Measurements from ENCODE around the gene HAUS7. TPM values are rescaled to one million over a fixed set of nuclear protein-coding genes. Genes with fewer than 3 reads are reported as not detected.

Gene HAUS7
- total and polyA plus RNA-seq, 2 experiments from 2014 or later, result 59.8 to 77.9 TPM

GRCh38 chrX:153504445-153505016 lies 34.2 kb upstream of the HAUS7 start:
- Histone ChIP-seq H3K79me2 (replicated peaks; ENCODE audit: insufficient read depth) (no peaks in the 10 kb centered on the region), H3K36me3 (ENCODE audit: insufficient read depth) (no peaks in the 10 kb centered on the region), H2AFZ (no peak overlapping the region), H3K4me2 (no peak overlapping the region), H3K9me2 (ENCODE audit: insufficient read depth) (no peaks in the 10 kb centered on the region), H3K27ac (ENCODE audit: low read depth) (no peak overlapping the region), H3F3A (replicated peaks; ENCODE audit: low read depth) (no peaks in the 10 kb centered on the region), H3K27me3 (ENCODE audit: insufficient read depth) (no peaks in the 10 kb centered on the region), H3K4me1 (ENCODE audit: insufficient read depth) (no peaks in the 10 kb centered on the region), H3K4me3 (no peak overlapping the region), H4K20me1 (replicated peaks; ENCODE audit: insufficient read depth) (no peaks in the 10 kb centered on the region)
- ATAC-seq (no peak), DNase-seq (ENCODE audit: low spot score) (no peak)
- no peaks in the 10 kb centered on the region for H3K4me1 Mint-ChIP-seq
- no peak for TF ChIP-seq JUNB (IDR thresholded peaks at IDR 0.05; ENCODE audit: unreplicated experiment)
- TF ChIP-seq STAT1 (IDR thresholded peaks at IDR 0.05; ENCODE audit: unreplicated experiment), result no peak
- no peak for TF ChIP-seq ETS1 (IDR thresholded peaks at IDR 0.05)
- TF ChIP-seq ZNF114 (CRISPR knock-in tag; IDR thresholded peaks at IDR 0.05), result no peak
- TF ChIP-seq EZH2phosphoT487 (IDR thresholded peaks at IDR 0.05; ENCODE audit: unreplicated experiment), result no peak
- H3K4me3 Mint-ChIP-seq, result no peak overlapping the region
- peaks cover 4% of the 10 kb centered on the region for H3K27me3 Mint-ChIP-seq (ENCODE audit: insufficient read depth, low read depth, poor library complexity)
- no peaks in the 10 kb centered on the region for H3K36me3 Mint-ChIP-seq (ENCODE audit: low read depth)
- no peaks in the 10 kb centered on the region; the same call in 2 of the 3 replicates for H3K9me3 Mint-ChIP-seq
- no peak overlapping the region for H3K27ac Mint-ChIP-seq

DNA sequence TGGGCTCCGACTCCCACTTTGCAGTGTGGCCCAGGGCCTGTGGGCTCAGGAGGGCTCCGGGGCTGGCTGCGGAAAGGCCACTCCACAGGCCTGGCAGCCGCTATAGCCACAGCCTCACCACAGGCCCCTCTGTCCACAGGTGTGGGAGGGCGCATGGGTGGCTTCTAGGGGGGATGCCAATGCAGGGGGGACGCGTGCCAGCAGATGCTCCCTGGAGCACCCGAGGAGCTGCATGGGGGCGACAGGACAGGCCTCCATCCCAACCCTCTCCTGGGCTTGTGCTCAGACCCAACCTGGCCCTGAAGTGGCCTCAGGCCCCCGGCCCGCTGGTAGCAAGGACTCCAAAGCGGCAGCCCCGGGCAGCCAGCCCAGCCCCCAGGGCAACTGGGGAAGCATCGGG lies 32.4 kb upstream of the HAUS7 start:
- DNase-seq (ENCODE audit: low spot score), result no peak
- no peaks in the 10 kb centered on the region for H3K36me3 Mint-ChIP-seq (ENCODE audit: low read depth)
- no peak overlapping the region for H3K4me3 Mint-ChIP-seq
- Histone ChIP-seq H3F3A (replicated peaks; ENCODE audit: low read depth) (no peaks in the 10 kb centered on the region), H2AFZ (no peak overlapping the region), H3K4me1 (ENCODE audit: insufficient read depth) (no peaks in the 10 kb centered on the region), H3K27ac (ENCODE audit: low read depth) (no peak overlapping the region), H3K4me3 (no peak overlapping the region), H3K9me2 (ENCODE audit: insufficient read depth) (no peaks in the 10 kb centered on the region), H4K20me1 (replicated peaks; ENCODE audit: insufficient read depth) (no peaks in the 10 kb centered on the region), H3K79me2 (replicated peaks; ENCODE audit: insufficient read depth) (no peaks in the 10 kb centered on the region), H3K27me3 (ENCODE audit: insufficient read depth) (no peaks in the 10 kb centered on the region), H3K4me2 (no peak overlapping the region), H3K36me3 (ENCODE audit: insufficient read depth) (no peaks in the 10 kb centered on the region)
- no peaks in the 10 kb centered on the region for H3K4me1 Mint-ChIP-seq
- ATAC-seq, result no peak
- no peak overlapping the region for H3K27ac Mint-ChIP-seq
- no peaks in the 10 kb centered on the region for H3K9me3 Mint-ChIP-seq
- peaks cover 4% of the 10 kb centered on the region for H3K27me3 Mint-ChIP-seq (ENCODE audit: insufficient read depth, low read depth, poor library complexity)
- TF ChIP-seq ZNF331 (CRISPR knock-in tag; IDR thresholded peaks at IDR 0.05; ENCODE audit: low read depth), result no peak
- TF ChIP-seq EZH2phosphoT487 (IDR thresholded peaks at IDR 0.05; ENCODE audit: unreplicated experiment), result no peak
- TF ChIP-seq POLR2AphosphoS5 (IDR thresholded peaks at IDR 0.05; ENCODE audit: low read depth), result no peak
- no peak for TF ChIP-seq ETS1 (IDR thresholded peaks at IDR 0.05)
- no peak for TF ChIP-seq STAT1 (IDR thresholded peaks at IDR 0.05; ENCODE audit: unreplicated experiment)
- TF ChIP-seq, protein P1, sequence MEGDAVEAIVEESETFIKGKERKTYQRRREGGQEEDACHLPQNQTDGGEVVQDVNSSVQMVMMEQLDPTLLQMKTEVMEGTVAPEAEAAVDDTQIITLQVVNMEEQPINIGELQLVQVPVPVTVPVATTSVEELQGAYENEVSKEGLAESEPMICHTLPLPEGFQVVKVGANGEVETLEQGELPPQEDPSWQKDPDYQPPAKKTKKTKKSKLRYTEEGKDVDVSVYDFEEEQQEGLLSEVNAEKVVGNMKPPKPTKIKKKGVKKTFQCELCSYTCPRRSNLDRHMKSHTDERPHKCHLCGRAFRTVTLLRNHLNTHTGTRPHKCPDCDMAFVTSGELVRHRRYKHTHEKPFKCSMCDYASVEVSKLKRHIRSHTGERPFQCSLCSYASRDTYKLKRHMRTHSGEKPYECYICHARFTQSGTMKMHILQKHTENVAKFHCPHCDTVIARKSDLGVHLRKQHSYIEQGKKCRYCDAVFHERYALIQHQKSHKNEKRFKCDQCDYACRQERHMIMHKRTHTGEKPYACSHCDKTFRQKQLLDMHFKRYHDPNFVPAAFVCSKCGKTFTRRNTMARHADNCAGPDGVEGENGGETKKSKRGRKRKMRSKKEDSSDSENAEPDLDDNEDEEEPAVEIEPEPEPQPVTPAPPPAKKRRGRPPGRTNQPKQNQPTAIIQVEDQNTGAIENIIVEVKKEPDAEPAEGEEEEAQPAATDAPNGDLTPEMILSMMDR (conservative IDR thresholded peaks at IDR 0.05; ENCODE audit: low read depth in 2 of 2), result no peak
- no peak for TF ChIP-seq ZNF462 (CRISPR knock-in tag; IDR thresholded peaks at IDR 0.05)

All from GM23338 (cell line).